ENCODE results near the gene STRIP2. TPM values are rescaled to one million over a fixed set of nuclear protein-coding genes. Genes with fewer than 3 reads are reported as not detected.

STRIP2 gene
- total and polyA plus RNA-seq, 2 experiments from 2014 or later = 0.83 to 1.1 TPM

DNA sequence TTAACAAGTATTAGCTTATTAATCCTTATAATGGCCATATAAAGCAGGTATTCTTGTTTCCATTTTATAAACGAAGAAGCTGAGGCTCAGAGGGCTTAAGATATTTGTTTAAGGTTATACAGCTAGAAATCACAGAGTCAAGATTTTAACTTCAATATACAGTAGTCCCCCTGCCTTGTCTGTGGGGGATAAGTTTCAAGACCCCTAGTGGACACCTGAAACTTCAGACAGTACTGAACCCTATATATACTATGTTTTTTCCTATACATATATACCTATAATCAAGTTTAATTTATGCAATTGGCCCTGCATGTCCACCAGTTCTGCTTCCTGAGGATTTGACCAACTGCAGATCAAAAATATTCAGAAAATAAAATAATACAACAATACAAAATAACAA is 44.4 kb upstream of the STRIP2 start:
- no peaks in the 10 kb centered on the region for H3K79me2 ChIP-seq
- no peak for DNase-seq (ENCODE audit: low spot score)
- H3K27ac ChIP-seq = no peak overlapping the region
- H3K4me3 ChIP-seq = no peak overlapping the region
- H3K4me2 ChIP-seq = no peak overlapping the region
- 66% methylated on average over 1 of the region's 1 CpG for WGBS (ENCODE audit: low lambda C conversion rate, missing lambda C conversion rate)
- no peaks in the 10 kb centered on the region for H3K36me3 ChIP-seq (replicated peaks; ENCODE audit: insufficient read depth, low read depth)
- TF ChIP-seq, protein P1, sequence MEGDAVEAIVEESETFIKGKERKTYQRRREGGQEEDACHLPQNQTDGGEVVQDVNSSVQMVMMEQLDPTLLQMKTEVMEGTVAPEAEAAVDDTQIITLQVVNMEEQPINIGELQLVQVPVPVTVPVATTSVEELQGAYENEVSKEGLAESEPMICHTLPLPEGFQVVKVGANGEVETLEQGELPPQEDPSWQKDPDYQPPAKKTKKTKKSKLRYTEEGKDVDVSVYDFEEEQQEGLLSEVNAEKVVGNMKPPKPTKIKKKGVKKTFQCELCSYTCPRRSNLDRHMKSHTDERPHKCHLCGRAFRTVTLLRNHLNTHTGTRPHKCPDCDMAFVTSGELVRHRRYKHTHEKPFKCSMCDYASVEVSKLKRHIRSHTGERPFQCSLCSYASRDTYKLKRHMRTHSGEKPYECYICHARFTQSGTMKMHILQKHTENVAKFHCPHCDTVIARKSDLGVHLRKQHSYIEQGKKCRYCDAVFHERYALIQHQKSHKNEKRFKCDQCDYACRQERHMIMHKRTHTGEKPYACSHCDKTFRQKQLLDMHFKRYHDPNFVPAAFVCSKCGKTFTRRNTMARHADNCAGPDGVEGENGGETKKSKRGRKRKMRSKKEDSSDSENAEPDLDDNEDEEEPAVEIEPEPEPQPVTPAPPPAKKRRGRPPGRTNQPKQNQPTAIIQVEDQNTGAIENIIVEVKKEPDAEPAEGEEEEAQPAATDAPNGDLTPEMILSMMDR (IDR thresholded peaks at IDR 0.05; ENCODE audit: poor library complexity) = no peak
- TF ChIP-seq EZH2 (IDR thresholded peaks at IDR 0.05; ENCODE audit: borderline replicate concordance) (no peak), EZH2phosphoT487 (IDR thresholded peaks at IDR 0.05; ENCODE audit: low read depth, severe bottlenecking, unreplicated experiment) (no peak)
- H3K4me1 ChIP-seq (ENCODE audit: insufficient read depth) = no peaks in the 10 kb centered on the region
- H2AFZ ChIP-seq = no peak overlapping the region
- H3K9me2 ChIP-seq (replicated peaks; ENCODE audit: insufficient read depth) = no peaks in the 10 kb centered on the region
- no peaks in the 10 kb centered on the region for H3K9me3 ChIP-seq (ENCODE audit: low read depth)
- H3K27me3 ChIP-seq = no peaks in the 10 kb centered on the region
- H4K20me1 ChIP-seq (ENCODE audit: insufficient read depth, poor library complexity, severe bottlenecking) = no peaks in the 10 kb centered on the region

DNA sequence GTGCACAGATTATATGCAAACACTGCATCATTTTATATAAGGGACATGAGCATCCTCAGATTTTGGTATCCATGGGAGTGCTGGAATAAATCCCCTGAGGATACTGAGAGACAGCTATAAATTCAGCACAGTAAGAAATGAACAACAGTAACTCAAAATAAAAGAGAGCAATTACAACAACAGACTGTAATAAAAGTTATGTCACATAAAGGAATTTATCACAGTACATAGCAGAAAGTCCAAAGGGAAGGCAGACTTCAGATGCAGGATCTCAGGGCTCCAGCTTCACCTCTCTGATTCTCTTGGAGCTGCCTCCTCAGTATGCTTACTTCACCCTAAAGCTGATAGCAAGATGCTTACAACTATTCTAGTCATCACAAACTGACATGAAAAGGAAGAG is 43.9 kb upstream of the STRIP2 start:
- no peaks in the 10 kb centered on the region for H3K79me2 ChIP-seq
- no peak for DNase-seq (ENCODE audit: low spot score)
- no peaks in the 10 kb centered on the region for H3K27me3 ChIP-seq
- no peak overlapping the region for H3K27ac ChIP-seq
- H4K20me1 ChIP-seq (ENCODE audit: insufficient read depth, poor library complexity, severe bottlenecking) = no peaks in the 10 kb centered on the region
- H3K9me2 ChIP-seq (replicated peaks; ENCODE audit: insufficient read depth) = no peaks in the 10 kb centered on the region
- TF ChIP-seq EZH2phosphoT487 (IDR thresholded peaks at IDR 0.05; ENCODE audit: low read depth, severe bottlenecking, unreplicated experiment) = no peak
- no peak for TF ChIP-seq EZH2 (IDR thresholded peaks at IDR 0.05; ENCODE audit: borderline replicate concordance)
- TF ChIP-seq, protein P1 (IDR thresholded peaks at IDR 0.05; ENCODE audit: poor library complexity) = no peak
- H3K36me3 ChIP-seq (replicated peaks; ENCODE audit: insufficient read depth, low read depth) = no peaks in the 10 kb centered on the region
- no peak overlapping the region for H2AFZ ChIP-seq
- no peaks in the 10 kb centered on the region for H3K9me3 ChIP-seq (ENCODE audit: low read depth)
- H3K4me1 ChIP-seq (ENCODE audit: insufficient read depth) = no peaks in the 10 kb centered on the region
- no peak overlapping the region for H3K4me3 ChIP-seq
- H3K4me2 ChIP-seq = no peak overlapping the region

DNA sequence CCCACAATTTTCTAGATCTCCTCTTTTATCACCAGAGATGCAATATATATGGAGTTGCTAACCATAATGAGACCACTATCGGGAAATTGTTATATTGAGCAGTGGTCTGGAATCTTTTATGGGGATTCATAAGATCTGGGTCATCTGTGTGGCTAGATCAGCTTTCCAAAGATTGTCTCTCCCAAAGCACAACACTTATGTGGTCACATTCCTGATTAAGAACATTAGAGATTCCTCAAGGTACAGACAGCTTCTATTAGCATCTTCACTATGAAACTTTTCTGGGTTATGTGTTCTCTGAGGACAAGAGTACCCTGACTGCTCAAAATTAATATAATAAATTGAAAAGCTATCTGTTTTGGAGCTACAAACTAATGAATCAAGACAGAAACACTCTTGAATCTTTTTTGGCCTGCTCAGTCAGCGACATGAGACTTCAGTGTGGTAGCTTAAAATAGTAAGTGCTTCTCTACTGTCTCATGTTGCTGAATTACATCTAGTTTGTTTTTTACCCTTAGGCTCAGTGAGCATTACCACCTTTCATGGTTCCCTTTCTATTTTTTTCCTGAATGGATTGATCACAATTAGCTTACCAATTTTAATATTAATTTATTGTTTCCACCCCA is 42.6 kb upstream of the STRIP2 start:
- Histone ChIP-seq H4K20me1 (ENCODE audit: insufficient read depth, poor library complexity, severe bottlenecking) (no peaks in the 10 kb centered on the region), H3K4me1 (ENCODE audit: insufficient read depth) (no peaks in the 10 kb centered on the region), H3K4me3 (no peak overlapping the region), H3K79me2 (no peaks in the 10 kb centered on the region), H3K36me3 (replicated peaks; ENCODE audit: insufficient read depth, low read depth) (no peaks in the 10 kb centered on the region), H3K27ac (no peak overlapping the region), H3K27me3 (no peaks in the 10 kb centered on the region), H2AFZ (no peak overlapping the region), H3K4me2 (no peak overlapping the region), H3K9me3 (ENCODE audit: low read depth) (no peaks in the 10 kb centered on the region), H3K9me2 (replicated peaks; ENCODE audit: insufficient read depth) (no peaks in the 10 kb centered on the region)
- no peak for DNase-seq (ENCODE audit: low spot score)
- TF ChIP-seq, protein P1 (IDR thresholded peaks at IDR 0.05; ENCODE audit: poor library complexity) = no peak
- TF ChIP-seq EZH2phosphoT487 (IDR thresholded peaks at IDR 0.05; ENCODE audit: low read depth, severe bottlenecking, unreplicated experiment) (no peak), EZH2 (IDR thresholded peaks at IDR 0.05; ENCODE audit: borderline replicate concordance) (no peak)
- WGBS (ENCODE audit: low lambda C conversion rate, missing lambda C conversion rate) = 86% methylated on average over 2 of the region's 2 CpGs
